SK-N-MC (cell line): ENCODE measurements around the gene WDHD1.

ENCODE experiments used
- EZH2 ChIP-seq: fragments of 200-600 bp; sonication (generic); IDR thresholded peaks from one replicate; pipeline ENCODE4 v1.6.1; 2017; ENCODE audit warnings: antibody characterized with exemption
- FOXP2 ChIP-seq: optimal IDR thresholded peaks from 2 replicates; pipeline ENCODE3; 2011; ENCODE audit warnings: mild to moderate bottlenecking, moderate library complexity; ENCODE audit not compliant: insufficient read depth; ENCODE audit errors: extremely low read length, control extremely low read depth
- POLR2AphosphoS5 ChIP-seq: IDR thresholded peaks from 2 replicates; pipeline ENCODE4 v1.6.1; 2012; ENCODE audit warnings: mild to moderate bottlenecking, low read depth, low read length, borderline replicate concordance

- TF ChIP-seq EZH2 (no peak), POLR2AphosphoS5 (peak; percentile 97), FOXP2 (peak; percentile 96)
Measured at GRCh38 chr14:55051423-55052268, 24.7 kb upstream of the WDHD1 start, which contains the start of gene MAPK1IP1L.
